K562 (cell line): ENCODE data around the gene STK33. TPM values are rescaled to one million over a fixed set of nuclear protein-coding genes. Genes with fewer than 3 reads are reported as not detected.

Source experiments
- ATAC-seq: fragments of 200-7000 bp; cut with Tn5 transposase; 3 replicates; pipeline ENCODE4 v1.9.1; 2020; ENCODE audit warnings: moderate library complexity
- BruUV-seq: library from RNA; stranded (reverse); fragments of 400-500 nt; replicated peaks from 2 replicates; lab custom pipeline; 2021; lab: Mats Ljungman, UMichigan
- CTCF ChIA-PET: fragments of 300-600 bp; formaldehyde crosslinking; extraction: SDS; loops from one replicate; lab custom pipeline; 2021; ENCODE audit warnings: low intra/inter-chr PET ratio; lab: Yijun Ruan, JAX
- POLR2A ChIA-PET: fragments of 300-600, 350-650 bp; sonication (Branson Sonifier 250); formaldehyde crosslinking; extraction: SDS; loops from one replicate; lab custom pipeline; 2021; ENCODE audit warnings: antibody characterized with exemption, inconsistent platforms; lab: Yijun Ruan, JAX
- DNase-seq, 4 experiments: peaks; one replicate each; pipeline versions ENCODE4 v3.0.0 to v3.0.0-alpha.2; 2011 to 2018; ENCODE audit warnings: low spot score in 3 of 4, mixed read lengths in 3 of 4; ENCODE audit errors: extremely low read depth in 1 of 4
- FAIRE-seq: peaks from 2 replicates; lab custom pipeline; 2011; peaks lifted over from hg19 to GRCh38; lab: Jason Lieb, UNC
- H2AFZ ChIP-seq: 2 replicates; pipeline ENCODE4 v1.6.0; 2011; ENCODE audit warnings: low read depth, low read length, control low read depth, inconsistent platforms
- H3K27ac ChIP-seq: fragments of 200-600 bp; 3 replicates; pipeline ENCODE4 v1.8.0; 2011; ENCODE audit warnings: low read depth, mild to moderate bottlenecking, control low read depth, inconsistent platforms, low read length, moderate library complexity, mixed read lengths; ENCODE audit errors: extremely low read depth
- H3K27me3 ChIP-seq, 2 experiments: fragments of 300-600 bp in 1 of 2; 2 replicates in 1 of 2; 3 replicates in 1 of 2; pipeline versions ENCODE4 v1.6.0 to v1.8.0; 2011; ENCODE audit warnings: inconsistent platforms in 2 of 2, low read length in 2 of 2, mild to moderate bottlenecking in 1 of 2, mixed read lengths in 1 of 2, moderate library complexity in 1 of 2; ENCODE audit not compliant: control insufficient read depth in 2 of 2, insufficient read depth in 2 of 2
- H3K36me3 ChIP-seq: fragments of 300-600 bp; 3 replicates; pipeline ENCODE4 v1.8.0; 2011; ENCODE audit warnings: mild to moderate bottlenecking, low read length, inconsistent platforms; ENCODE audit not compliant: control insufficient read depth, insufficient read depth
- H3K4me1 ChIP-seq, 2 experiments: fragments of 200-600 bp in 1 of 2; replicated peaks in 1 of 2; 2 replicates in 1 of 2; 3 replicates in 1 of 2; pipeline versions ENCODE4 v1.5.1 to v1.8.0; 2011; ENCODE audit warnings: inconsistent platforms in 2 of 2, low read length in 2 of 2, mild to moderate bottlenecking in 1 of 2, mixed read lengths in 1 of 2, moderate library complexity in 1 of 2; ENCODE audit not compliant: control insufficient read depth in 2 of 2, insufficient read depth in 2 of 2
- H3K4me2 ChIP-seq: 2 replicates; pipeline ENCODE4 v1.6.1; 2011; ENCODE audit warnings: low read length, control low read depth, inconsistent platforms, mixed read lengths; ENCODE audit not compliant: insufficient read depth
- H3K4me3 ChIP-seq: fragments of 200-600 bp; sonication (generic), shearing (Covaris generic); 2 replicates; pipeline ENCODE4 v1.5.1; 2016; ENCODE audit warnings: control low read depth, inconsistent platforms
- H3K79me2 ChIP-seq: fragments of 200-600 bp; 3 replicates; pipeline ENCODE4 v1.8.0; 2011; ENCODE audit warnings: low read length, inconsistent platforms; ENCODE audit not compliant: control insufficient read depth, insufficient read depth
- H3K9ac ChIP-seq, 2 experiments: 2 replicates each; pipeline versions ENCODE4 v1.6.0 to v1.6.1; 2011; ENCODE audit warnings: low read depth in 2 of 2, low read length in 2 of 2, control low read depth in 1 of 2, inconsistent platforms in 1 of 2, mild to moderate bottlenecking in 1 of 2, mixed read lengths in 1 of 2; ENCODE audit not compliant: insufficient read depth in 1 of 2
- H3K9me1 ChIP-seq: one replicate; pipeline ENCODE4 v1.6.0; 2011; ENCODE audit warnings: inconsistent platforms, mild to moderate bottlenecking, low read length, moderate library complexity; ENCODE audit not compliant: control insufficient read depth, insufficient read depth
- H3K9me3 ChIP-seq: replicated peaks from 2 replicates; pipeline ENCODE4 v1.5.1; 2011; ENCODE audit warnings: low read depth, low read length, inconsistent platforms; ENCODE audit not compliant: control insufficient read depth, insufficient read depth
- H4K20me1 ChIP-seq: replicated peaks from 2 replicates; pipeline ENCODE4 v1.6.1; 2011; ENCODE audit warnings: low read length, inconsistent platforms, mixed read lengths; ENCODE audit not compliant: control insufficient read depth, insufficient read depth
- C11orf30 ChIP-seq: fragments of 450-650 bp; IDR thresholded peaks from 2 replicates; pipeline ENCODE4 v1.6.1; 2016; ENCODE audit warnings: low read depth, mild to moderate bottlenecking
- CUX1 ChIP-seq: fragments of 200-800 bp; sonication (Bioruptor generic); IDR thresholded peaks from 2 replicates; pipeline ENCODE4 v1.6.1; 2016; ENCODE audit warnings: missing genetic modification characterization, missing compliant biosample characterization
- TFE3 ChIP-seq: fragments of 450-650 bp; formaldehyde crosslinking; IDR thresholded peaks from 2 replicates; pipeline ENCODE4 v1.4.0; 2020; ENCODE audit warnings: mild to moderate bottlenecking, mixed read lengths
- YY1 ChIP-seq, 3 experiments: IDR thresholded peaks; 2 replicates each; pipeline ENCODE4 v1.6.1; 2011; ENCODE audit warnings: low read length in 2 of 3, mild to moderate bottlenecking in 2 of 3, moderate library complexity in 2 of 3, borderline replicate concordance in 1 of 3, control low read depth in 1 of 3, low read depth in 1 of 3; ENCODE audit not compliant: insufficient read depth in 3 of 3, insufficient replicate concordance in 2 of 3, control insufficient read depth in 1 of 3, insufficient read length in 1 of 3; ENCODE audit errors: extremely low read depth in 1 of 3
- ZNF280A ChIP-seq: fragments of 450-650 bp; IDR thresholded peaks from 2 replicates; pipeline ENCODE4 v1.6.1; 2018; ENCODE audit warnings: mild to moderate bottlenecking, low read depth; ENCODE audit not compliant: partially characterized antibody
- WGBS: fragments of 100-300 bp; shearing (Covaris generic); methylation state at CpG from one replicate; pipeline ENCODE4 v1.1.6; 2016; ENCODE audit warnings: low coverage, mixed read lengths; ENCODE audit not compliant: insufficient coverage; ENCODE audit errors: missing lambda C conversion rate; 5-methylcytosine and 5-hydroxymethylcytosine counted together
- in situ Hi-C: fragments of 300-500 bp; cut with MboI; formaldehyde crosslinking; loops from 4 replicates; pipeline ENCODE4 v1.15.0; 2018; ENCODE audit warnings: inconsistent platforms, mixed read lengths
- intact Hi-C: fragments of 100-400 bp; cut with micrococcal nuclease; formaldehyde crosslinking; loops from 2 replicates; pipeline ENCODE4 v1.14.2; 2022
- polyA plus RNA-seq, 8 experiments: library from polyadenylated mRNA; depleted of rRNA in 4 of 8; stranded (reverse) in 5 of 8; unstranded in 3 of 8; fragments of >200 nt; fragmentation: Nextera tagmentation in 2 of 8; fragmentation: Illumina TruSeq in 1 of 8; extraction: Ambion mirVana in 2 of 8; extraction: Trizol in 1 of 8; gene quantifications; 2 replicates each; pipeline versions ENCODE4 v1.2.1 to v1.2.3, GENCODE V29; 2011 to 2014; ENCODE audit warnings: inconsistent platforms in 1 of 8, missing spikeins in 1 of 8
- total RNA-seq, 7 experiments: library from RNA; depleted of rRNA in 6 of 7; stranded (reverse); fragments of >200 nt in 6 of 7; fragmentation: Illumina TruSeq in 2 of 7; extraction: Trizol in 2 of 7; gene quantifications; 2 replicates each; pipeline versions ENCODE4 v1.2.1 to v1.2.3, GENCODE V29; 2011 to 2021; ENCODE audit warnings: low replicate concordance in 1 of 7

The STK33 gene
- total and polyA plus RNA-seq, 9 of the 15 experiments (the other 6 are each of a cell fraction or from before 2014, with no cell fraction given) = not detected

GRCh38 chr11:8386134-8386864 lies 207.7 kb downstream of the STK33 start (continued):
- no peak for TF ChIP-seq ZNF280A

- peaks cover 3 to 6% of the 10 kb centered on the region in 2 experiments; a peak in 3 of 5 replicates for H3K4me1 ChIP-seq
- H3K4me3 ChIP-seq = no peak overlapping the region
- H3K36me3 ChIP-seq = no peaks in the 10 kb centered on the region
- DNase-seq (peak; percentile 25 to 46 (median 30)), ATAC-seq (peak; percentile 87), FAIRE-seq (peak; percentile 91)
- intact Hi-C loops (no loop called here), in situ Hi-C loops (no loop called here)
- H3K79me2 ChIP-seq = no peaks in the 10 kb centered on the region
- POLR2A ChIA-PET = interaction anchor here (0.6 kb wide), 1 partner anchor 11 kb away, joined by 4 read pairs; no protein-coding TSS in a partner anchor
- peaks cover 2 to 45% of the 10 kb centered on the region in 2 experiments; a peak in 2 of 5 replicates for H3K27me3 ChIP-seq
- H3K4me2 ChIP-seq = peak overlapping the region; percentile 72
- no TSS peak for BruUV-seq
- H3K27ac ChIP-seq = no peak overlapping the region
- WGBS = 13% methylated on average over 19 of the region's 19 CpGs
- no peak overlapping the region for H3K9ac ChIP-seq
- CTCF ChIA-PET = interaction anchor here (0.6 to 1.1 kb wide), 2 partner anchors 46 to 224 kb away, joined by 3 to 4 read pairs; no protein-coding TSS in a partner anchor
- H2AFZ ChIP-seq = peak overlapping the region; percentile 88
- H3K9me3 ChIP-seq = no peaks in the 10 kb centered on the region
- H3K9me1 ChIP-seq = no peaks in the 10 kb centered on the region
- no peaks in the 10 kb centered on the region for H4K20me1 ChIP-seq
- TF ChIP-seq YY1 (IDR thresholded peaks at IDR 0.05; ENCODE audit: borderline replicate concordance in 1 of 3, control insufficient read depth in 1 of 3, extremely low read depth in 1 of 3, insufficient read depth in 3 of 3, insufficient read length in 1 of 3, insufficient replicate concordance in 2 of 3, low read depth in 1 of 3, low read length in 2 of 3) = peak in 1 of 3 experiments; percentile 31
- peak; percentile 93 for TF ChIP-seq C11orf30
- peak; percentile 90 for TF ChIP-seq TFE3 (CRISPR knock-in tag)
- no peak for TF ChIP-seq CUX1 (CRISPR knock-in tag)
These were observed 209.7 kb downstream of the STK33 start for GRCh38 chr11:8384199-8384821.
